Renal cortex interstitium (tissue), 11 donors: ENCODE data around the gene ARID3C. TPM values are rescaled to one million over a fixed set of nuclear protein-coding genes. Genes with fewer than 3 reads are reported as not detected.
"Not testable (repeated sequence)": the region's sequence is repeated elsewhere in the genome, so short reads cannot be mapped to it uniquely, and the experiment has no call there.

Experiments
- DNase-seq, 11 donors: peaks; one replicate each; pipeline ENCODE4 v3.0.0-alpha.2; 2013; ENCODE audit warnings: low read depth in 9 of 11, low spot score in 4 of 11; ENCODE audit errors: extremely low read depth in 1 of 11
- polyA plus RNA-seq, 3 donors: library from polyadenylated mRNA; unstranded; fragments of 120-200 nt; gene quantifications; one replicate each; pipeline ENCODE4 v1.2.1, GENCODE V29; 2013; ENCODE audit not compliant: insufficient read length in 3 of 3

The ARID3C gene
- polyA plus RNA-seq, 3 donors = 0.14 TPM; not detected in 2

DNA sequence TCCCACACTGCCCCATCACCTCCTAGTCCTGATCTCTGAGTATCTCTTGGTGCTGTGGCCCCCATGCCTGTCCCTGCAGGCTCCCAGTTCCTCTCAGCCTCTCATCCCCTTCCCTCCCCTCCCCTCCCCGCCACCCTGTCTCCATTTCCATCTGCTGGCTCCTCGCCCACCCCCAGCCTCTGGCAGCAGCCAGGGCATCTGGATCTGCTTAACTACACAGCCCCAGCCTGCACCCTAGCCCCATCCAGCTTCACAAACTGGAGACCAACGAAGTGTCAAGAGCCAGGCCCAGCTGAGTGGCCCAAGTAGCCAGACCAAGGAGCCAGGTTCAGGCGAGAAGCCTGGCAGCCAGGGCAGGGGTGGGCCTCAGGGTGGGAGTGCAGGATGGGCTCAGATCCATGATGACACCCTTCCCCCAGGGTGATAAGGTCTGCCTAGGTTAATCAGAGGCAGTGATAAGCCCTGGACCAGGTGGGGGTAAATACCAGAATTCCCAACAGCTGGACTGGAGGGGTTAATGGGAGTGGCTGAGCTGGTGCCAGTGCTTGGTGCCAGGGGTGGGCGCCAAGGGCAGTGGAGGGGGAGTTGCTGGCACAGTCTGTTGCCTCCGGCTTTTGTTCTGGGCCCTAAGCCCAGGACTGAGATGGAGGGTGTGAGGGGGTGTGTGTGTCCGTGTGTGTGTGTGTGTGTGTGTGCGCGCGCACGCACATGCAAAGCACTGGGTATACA is 25.6 kb upstream of the ARID3C start:
- no peak for DNase-seq

DNA sequence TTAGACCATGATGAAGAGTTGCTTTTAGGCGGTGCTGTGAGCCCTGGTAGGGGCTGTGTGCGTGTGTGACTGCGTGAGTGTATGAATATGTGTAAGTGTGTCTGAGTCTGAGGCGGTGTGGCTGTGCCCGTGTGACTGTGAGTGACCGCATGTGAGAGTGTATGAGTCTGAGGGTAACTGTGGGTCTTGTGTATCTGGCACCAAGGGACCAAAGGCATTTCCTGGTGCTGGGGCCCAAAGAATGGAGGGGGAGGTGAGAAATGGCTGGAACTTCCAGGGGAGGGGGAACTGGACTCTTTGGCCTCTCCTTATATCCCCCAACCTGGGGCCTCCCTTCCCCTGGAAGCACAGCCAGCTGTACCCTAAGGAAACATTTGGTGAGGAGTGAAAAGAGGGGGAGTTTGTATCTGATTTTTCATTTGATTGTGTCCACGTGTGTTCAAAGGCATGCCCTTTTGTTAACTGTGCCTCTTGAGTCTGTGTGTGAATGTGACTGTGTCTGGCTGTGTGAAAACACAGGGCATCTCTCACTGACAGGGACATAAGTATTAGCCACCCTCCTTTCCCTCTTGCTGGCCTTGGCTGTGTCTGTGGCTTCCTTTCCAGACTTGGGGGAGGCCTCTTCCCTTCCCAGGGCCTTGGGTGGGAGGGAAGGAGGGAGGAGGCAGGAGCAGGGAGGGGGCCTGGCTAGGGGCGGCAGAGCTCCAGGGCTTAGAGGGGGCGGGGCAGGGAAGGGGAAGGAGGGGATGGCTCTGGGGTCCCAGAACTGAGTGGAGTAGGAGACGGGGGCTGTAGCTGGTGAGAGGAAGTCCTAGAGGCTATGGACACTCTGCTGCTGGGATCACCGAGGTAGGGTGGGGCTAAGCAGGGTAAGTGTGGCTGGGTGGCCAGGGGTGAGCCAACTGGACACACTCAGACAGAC is 24.5 kb upstream of the ARID3C start:
- DNase-seq = peak in 3 of 11 donors; percentile 52 to 68 (median 56)

DNA sequence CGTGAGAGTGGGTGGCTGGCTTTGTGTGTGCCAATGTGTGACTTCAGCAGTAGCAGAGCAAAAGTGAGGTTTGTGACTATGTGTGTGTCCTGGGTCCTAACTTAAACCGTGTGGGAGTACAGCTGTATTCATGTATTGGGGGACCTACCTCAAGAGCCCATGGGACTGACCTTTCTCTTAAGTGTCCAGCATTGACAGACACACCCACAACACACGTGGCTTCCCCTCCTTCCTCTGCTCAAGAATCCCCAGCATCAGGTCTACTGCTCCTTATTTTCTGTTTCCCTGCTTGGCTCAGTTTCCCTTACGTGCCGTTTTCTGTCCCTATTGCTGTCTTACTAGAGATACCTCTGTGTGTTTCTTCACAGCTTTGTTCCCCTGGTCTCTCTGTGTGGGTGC is 23.7 kb upstream of the ARID3C start:
- no peak for DNase-seq

DNA sequence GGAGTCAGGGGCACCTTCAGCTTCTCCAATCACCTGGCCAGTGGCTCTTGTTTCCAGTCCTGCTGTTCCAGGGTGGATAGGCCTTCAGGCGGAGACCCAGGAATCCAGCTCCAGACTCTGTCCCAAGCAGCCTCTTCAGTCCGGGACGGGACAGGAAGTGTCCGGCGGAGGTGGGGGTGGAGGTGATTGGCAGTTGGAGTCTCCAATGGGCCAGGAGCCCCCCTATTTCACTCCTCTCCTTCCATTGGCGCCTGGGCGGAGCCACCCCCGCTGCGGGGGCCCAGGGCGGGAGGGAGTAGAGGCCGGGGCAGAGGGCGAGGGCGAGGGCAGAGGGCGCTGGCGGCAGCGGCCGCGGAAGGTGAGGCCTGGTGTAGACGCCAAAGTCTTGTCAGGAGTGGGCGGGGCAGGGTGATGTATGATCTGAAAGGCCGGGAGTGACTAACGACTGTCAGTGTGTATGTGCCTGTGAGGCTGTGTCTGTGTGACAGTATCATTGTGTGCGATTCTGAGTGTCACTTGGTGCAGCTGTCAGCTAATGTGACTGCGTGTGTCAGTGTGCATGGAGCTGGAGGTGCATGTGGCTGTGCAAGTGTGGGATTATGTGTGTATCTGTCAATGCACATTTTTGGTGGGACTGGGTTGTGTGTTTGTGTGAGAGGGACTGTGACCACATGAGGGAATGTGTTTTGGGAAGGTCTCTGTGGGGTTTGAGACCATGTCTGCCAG is 23.2 kb upstream of the ARID3C start, which contains the start of gene IL11RA:
Gene IL11RA (plus strand): TSS at position 310 of the 726 bp plus-strand sequence. CDS start 3,033 bp downstream, outside the sequence.
- DNase-seq = peak in 7 of 11 donors; percentile 63 to 81 (median 70)

DNA sequence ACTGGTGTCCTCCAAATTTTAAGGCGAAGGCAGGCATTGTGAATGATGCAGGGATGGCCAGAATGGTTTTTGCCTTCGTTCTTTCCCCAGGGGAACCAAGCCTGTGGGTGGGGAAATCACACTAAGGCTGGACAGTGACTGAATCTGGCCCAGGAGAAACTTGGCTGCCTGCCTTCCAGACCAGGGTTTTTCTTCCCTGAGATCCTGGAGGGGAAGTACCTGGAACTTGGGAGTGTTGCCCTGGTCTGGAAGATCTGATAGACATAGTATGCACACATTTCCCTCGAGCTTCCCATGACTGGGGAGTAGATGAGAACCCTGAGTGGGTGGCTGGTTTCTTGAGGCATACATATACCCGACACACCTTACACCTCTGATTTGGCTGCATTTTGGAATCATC is 22.5 kb upstream of the ARID3C start:
- DNase-seq = no peak

DNA sequence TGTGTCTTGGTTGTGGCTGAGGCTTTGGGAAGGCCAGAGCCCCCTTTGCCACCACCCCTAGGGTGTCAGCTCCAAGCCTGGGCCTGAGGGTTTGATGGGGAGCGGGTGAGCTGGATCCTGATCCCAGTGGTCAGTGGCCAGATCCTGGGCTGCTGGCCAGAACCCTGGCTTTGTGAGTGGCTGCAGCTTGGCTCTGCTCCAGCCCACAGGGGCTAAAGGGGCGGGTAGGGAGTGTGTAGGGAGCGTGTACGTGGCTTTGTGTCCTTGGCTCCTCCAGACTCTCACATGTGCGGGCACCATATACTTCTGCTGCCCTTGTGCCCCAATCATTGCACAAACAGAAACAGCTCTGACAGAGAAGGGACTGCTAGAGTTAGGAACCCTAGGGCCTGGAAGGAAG is 21.9 kb upstream of the ARID3C start:
- no peak for DNase-seq

DNA sequence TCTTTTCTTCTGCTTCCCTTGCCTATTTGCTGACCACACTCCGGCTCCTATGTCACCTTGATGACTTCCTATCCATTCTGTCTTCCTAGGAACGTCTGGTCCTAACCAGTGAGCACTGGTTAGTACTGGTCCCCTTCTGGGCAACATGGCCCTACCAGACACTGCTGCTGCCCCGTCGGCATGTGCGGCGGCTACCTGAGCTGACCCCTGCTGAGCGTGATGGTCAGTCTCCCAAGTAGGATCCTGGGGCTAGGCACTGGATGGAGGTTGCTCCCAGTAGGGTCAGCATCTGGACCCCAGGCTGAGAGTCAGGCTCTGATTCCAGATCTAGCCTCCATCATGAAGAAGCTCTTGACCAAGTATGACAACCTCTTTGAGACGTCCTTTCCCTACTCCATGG is 19.8 kb upstream of the ARID3C start:
- DNase-seq = no peak

DNA sequence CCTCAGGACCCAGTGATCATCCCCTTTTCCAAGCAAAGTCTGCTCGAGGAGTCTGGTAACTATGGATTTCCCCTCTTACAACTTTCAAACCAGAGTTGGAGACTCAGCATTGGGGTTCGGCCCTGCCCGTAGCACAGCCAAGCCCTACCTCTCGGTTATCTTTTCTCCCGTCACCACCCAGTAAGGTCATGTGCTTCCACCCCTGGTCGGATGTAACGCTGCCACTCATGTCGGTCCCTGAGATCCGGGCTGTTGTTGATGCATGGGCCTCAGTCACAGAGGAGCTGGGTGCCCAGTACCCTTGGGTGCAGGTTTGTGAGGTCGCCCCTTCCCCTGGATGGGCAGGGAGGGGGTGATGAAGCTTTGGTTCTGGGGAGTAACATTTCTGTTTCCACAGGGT is 18.8 kb upstream of the ARID3C start:
- no peak for DNase-seq

DNA sequence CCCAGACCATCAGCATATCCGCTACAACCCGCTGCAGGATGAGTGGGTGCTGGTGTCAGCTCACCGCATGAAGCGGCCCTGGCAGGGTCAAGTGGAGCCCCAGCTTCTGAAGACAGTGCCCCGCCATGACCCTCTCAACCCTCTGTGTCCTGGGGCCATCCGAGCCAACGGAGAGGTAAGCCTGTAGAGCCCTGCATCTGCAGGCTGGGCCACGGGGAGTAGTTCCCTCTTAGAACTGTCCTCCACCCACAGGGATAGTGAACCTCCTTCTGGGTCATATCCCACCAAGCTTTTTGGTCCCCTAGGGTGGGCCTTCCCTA is 18.2 kb upstream of the ARID3C start:
- no peak for DNase-seq

DNA sequence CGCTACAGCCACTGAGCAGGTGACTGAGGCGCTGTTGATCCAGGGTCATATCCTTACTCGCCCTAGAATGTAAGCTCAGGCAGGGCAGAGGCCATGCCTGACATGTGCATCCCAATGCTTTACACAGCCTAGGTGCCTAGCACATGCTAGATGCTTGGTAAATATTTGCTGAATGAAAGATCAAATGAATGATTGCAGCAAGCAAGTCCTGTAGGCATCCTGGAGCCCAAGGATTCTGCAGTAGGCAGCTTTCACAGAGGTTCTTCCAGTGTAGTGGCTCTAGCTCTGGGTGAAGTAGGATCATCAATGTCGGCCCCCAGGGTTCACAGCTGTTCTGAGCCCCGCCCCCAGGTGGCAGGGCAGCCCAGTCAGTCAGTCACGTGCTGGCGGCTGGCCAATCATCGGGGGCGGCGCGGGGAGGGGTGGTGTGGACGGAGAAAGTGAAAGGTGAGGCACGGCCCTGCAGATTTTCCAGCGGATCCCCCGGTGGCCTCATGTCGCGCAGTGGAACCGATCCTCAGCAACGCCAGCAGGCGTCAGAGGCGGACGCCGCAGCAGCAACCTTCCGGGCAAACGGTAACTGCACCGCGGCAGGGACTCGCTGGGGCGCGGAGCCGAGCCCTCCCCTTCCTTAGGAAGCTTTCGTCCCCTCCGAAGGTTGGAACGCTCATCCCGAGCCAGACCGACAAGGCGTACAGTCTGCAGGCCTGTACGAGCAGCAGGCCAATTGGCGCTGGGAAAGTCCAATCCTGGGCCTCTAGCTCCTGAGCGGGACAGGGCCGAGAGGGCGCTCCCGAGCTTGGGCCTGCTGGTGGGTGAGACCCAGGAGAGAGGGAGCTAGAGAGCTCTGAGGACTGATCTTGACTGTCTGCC is 17.6 kb upstream of the ARID3C start, which contains the start of gene GALT:
Gene GALT (plus strand): TSS at position 465 of the 873 bp plus-strand sequence. CDS start 30 bp downstream, at position 495.
- peak; percentile 71 to 92 (median 85) for DNase-seq

DNA sequence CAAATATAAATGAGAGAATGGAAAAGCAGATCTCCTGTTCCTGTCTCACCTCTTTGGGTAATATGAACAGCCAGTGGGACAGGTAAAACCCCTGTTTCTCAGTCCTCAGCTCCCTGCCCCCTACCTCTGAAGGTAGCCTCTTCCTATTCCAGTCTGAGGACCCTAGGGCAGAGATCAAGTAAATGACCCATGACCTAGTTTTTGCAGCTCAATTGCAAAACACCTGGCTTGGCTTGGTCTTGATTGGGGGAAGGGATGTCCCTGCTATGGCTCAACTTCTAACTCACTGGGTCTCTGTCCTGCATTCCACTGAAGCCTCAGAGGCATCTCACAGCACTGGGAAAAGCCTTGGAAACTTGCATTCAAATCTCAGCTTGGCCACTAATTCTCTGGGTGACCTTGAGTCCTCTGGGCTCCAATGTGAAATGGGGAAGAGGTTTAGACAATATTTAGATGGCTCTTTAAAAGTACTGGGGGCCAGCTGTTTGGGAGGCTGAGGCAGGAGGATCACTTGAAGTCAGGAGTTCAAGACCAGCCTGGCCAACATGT is 16.0 kb upstream of the ARID3C start:
- DNase-seq = no peak

DNA sequence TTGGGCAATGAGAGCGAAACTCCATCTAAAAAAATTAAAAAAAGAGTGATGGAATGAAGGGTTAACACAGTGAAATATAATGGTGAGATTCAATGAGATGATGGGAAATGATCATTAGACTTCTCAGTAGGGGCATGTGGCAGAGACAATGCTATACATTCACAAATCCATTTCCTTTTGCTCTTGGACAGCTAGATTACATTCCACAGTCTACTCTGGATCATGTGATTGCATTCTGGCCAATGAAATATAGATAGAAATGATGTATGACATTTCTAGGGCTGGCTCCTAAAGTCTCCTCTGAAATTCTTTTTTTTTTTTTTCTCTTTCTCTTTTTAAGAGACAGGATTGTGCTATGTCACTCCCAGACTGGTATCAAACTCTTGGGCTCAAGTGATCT is 13.8 kb upstream of the ARID3C start:
- no peak for DNase-seq

DNA sequence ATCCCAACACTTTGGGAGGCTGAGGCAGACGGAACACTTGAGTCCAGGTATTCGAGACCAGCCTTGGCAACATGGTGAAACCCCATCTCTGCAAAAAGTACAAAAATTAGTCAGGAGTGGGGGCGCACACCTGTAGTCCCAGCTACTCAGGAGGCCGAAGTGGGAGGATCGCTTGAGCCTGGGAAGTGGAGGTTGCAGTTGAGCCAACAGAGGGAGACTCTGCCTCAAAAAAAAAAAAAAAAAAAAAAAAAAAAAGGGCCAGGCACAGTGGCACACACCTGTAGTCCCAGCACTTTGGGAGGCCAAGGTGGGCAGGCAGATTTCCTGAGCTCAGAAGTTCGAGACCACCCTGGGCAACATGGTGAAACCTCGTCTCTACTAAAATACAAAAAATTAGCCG is 10.5 kb upstream of the ARID3C start:
- DNase-seq = not testable (repeated sequence)

DNA sequence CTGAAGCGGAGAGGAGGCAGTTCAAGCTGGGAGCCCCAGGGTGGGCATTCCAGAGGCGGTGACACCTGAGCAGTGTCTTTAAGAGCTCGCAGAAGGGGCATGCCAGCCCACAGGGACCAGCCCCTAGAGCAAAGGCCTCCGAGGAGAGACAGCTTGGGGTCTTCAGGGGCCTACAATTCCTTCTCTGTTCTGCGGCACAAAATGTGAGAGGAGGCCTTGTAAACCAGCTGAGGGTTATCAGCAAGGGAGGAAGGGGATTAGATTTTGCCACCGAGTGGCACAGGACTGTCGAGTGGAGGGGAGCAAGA is 9.2 kb upstream of the ARID3C start:
- DNase-seq = no peak

DNA sequence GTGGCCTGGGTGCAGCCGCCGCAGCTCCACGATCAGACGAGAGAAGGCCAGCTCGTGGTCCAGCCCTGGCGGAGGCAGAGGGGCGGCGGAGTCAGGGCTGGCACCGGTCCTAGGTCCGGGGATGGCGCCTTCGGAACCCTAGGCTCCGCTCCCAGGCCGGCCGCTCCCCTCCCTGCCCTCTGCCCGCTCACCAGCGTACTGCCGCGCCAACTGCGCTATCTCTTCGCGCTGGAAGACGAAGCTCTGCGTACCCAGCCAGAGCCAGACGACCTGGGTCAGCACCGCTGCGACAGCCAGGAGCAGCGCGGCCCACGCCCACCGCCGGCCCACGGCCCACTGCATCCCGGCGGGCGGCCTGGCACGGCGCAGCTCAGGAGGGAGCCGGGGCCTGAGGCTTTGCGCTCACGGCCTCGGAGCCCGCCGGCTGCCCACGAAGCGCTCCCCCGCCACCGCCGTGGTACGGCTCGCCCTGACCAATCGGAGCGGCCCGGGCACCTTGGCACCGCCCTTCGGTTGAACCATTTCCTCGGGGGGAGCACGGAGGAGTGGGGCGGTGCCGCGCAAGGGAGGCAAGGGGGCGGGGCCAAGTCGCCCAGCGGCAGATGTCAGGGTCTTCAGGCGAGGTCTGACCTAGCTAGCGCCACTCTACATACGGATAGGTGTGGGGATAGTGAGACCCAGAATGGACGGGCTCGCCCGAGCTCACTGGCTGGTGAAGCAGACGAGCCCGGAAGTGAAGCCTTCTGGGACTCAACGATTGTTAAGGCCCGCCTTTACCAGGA is 8.7 kb upstream of the ARID3C start, which contains the start of gene SIGMAR1:
Gene SIGMAR1 (minus strand): TSS at position 432 of the 782 bp plus-strand sequence. CDS start 90 bp downstream, at position 342.
- DNase-seq = peak; percentile 79 to 92 (median 89)

DNA sequence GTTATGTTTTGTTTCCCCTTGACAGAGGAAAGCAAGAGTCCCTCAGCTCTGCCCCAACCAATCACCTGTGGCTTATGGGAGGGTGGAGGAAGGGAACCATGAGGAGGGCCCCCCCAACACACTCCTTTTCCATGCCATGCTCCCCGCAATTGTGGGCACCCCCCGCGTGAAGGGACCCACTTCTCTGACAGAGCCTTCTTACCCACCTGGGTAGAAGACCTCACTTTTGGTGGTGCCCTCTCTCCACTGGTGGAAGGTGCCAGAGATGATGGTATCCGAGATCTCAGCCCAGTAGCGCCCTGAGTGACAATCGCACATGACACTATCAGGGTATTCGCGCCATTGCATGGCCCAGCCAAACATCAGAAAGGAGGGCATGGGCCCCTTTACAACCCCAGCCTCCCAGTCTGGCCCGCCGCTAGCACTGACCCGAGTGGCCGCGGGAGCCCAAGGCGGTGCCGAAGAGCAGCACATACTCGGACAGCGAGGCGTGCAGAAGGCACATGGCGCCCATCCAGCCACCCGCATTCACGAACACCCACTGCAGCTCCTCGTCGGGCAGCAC is 8.0 kb upstream of the ARID3C start:
- DNase-seq = no peak

DNA sequence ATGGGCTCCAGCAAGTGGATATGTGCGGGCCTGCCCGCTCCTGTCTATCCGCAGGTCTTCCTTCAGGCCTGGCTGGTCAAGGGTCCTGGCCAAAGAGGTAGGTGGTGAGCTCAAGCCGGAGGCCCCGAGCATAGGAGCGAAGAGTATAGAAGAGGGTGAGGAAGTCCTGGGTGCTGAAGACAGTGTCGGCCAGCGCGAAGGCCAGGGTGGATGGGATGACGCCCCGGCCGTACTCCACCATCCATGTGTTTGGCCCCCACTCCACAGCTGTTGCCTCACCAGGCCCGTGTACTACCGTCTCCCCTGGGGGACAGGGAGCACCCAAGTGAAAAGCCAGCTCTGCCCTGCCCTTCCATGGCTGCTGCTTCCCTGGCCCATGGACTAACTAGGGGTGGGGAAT is 6.7 kb upstream of the ARID3C start:
- DNase-seq = no peak
